GM12865 (cell line): ENCODE measurements around the gene AVPI1.
"Not testable (repeated sequence)": the region's sequence is repeated elsewhere in the genome, so short reads cannot be mapped to it uniquely, and the experiment has no call there.

Source experiments
- DNase-seq: peaks from one replicate; pipeline ENCODE4 v3.0.0; 2010; ENCODE audit warnings: low read depth
- H3K4me3 ChIP-seq: 2 replicates; pipeline ENCODE4 v1.5.1; 2011; ENCODE audit warnings: mild to moderate bottlenecking, low read depth, low read length, control low read depth
- CTCF ChIP-seq: IDR thresholded peaks from 2 replicates; pipeline ENCODE4 v1.5.1; 2011; ENCODE audit warnings: low read length, control low read depth, low read depth, inconsistent platforms; ENCODE audit not compliant: insufficient read depth; ENCODE audit errors: missing control alignments

Gene AVPI1

GRCh38 chr10:97687785-97688781, 1.0 kb upstream of the AVPI1 start:
- no peak for DNase-seq
- TF ChIP-seq CTCF: no peak
- peak overlapping the region; percentile 48 for H3K4me3 ChIP-seq

GRCh38 chr10:97686301-97686961, 610 bp downstream of the AVPI1 start:
- DNase-seq: peak; percentile 26
- H3K4me3 ChIP-seq: peak overlapping the region; percentile 48

GRCh38 chr10:97685395-97685958, 1.6 kb downstream of the AVPI1 start:
- no peak for TF ChIP-seq CTCF
- no peak overlapping the region for H3K4me3 ChIP-seq
- no peak for DNase-seq

More at GRCh38 chr10:97686301-97686961, 610 bp downstream of the AVPI1 start:
- no peak for TF ChIP-seq CTCF

GRCh38 chr10:97684866-97685394, 2.1 kb downstream of the AVPI1 start:
- DNase-seq: no peak
- no peak for TF ChIP-seq CTCF
- no peak overlapping the region for H3K4me3 ChIP-seq

- H3K4me3 ChIP-seq, DNase-seq: not testable (repeated sequence)
These were observed 2.7 kb downstream of the AVPI1 start for GRCh38 chr10:97684368-97684713.

- no peak for DNase-seq
- H3K4me3 ChIP-seq: no peak overlapping the region
- no peak for TF ChIP-seq CTCF
These were observed 3.3 kb downstream of the AVPI1 start for GRCh38 chr10:97683556-97684367.
